B cell (primary cell): ENCODE results near the gene ING4. TPM values are rescaled to one million over a fixed set of nuclear protein-coding genes. Genes with fewer than 3 reads are reported as not detected.

Experiments
- ATAC-seq: fragments of 200-7000 bp; cut with Tn5 transposase; one replicate; pipeline ENCODE4 v1.10.0; 2021; ENCODE audit warnings: low read depth, mild to moderate bottlenecking, moderate number of reproducible peaks, moderate library complexity
- CTCF ChIA-PET: fragments of 350-600 bp; sonication (Branson Sonifier 250); formaldehyde crosslinking; loops from one replicate; lab custom pipeline; 2021; ENCODE audit warnings: antibody characterized with exemption, inconsistent platforms; lab: Charles Lee
- POLR2A ChIA-PET: fragments of 350-600 bp; sonication (Branson Sonifier 250); formaldehyde crosslinking; loops from one replicate; lab custom pipeline; 2021; ENCODE audit warnings: antibody characterized with exemption; lab: Charles Lee
- DNase-seq: peaks from one replicate; pipeline ENCODE4 v3.0.0; 2013
- H2AFZ ChIP-seq: 2 replicates; pipeline ENCODE4 v1.6.1; 2012; ENCODE audit warnings: mild to moderate bottlenecking, low read depth, low read length; ENCODE audit not compliant: insufficient read depth, poor library complexity, severe bottlenecking
- H3K27ac ChIP-seq, 2 donors: 1 replicate in 1 of 2; 2 replicates in 1 of 2; pipeline ENCODE4 v1.5.1; 2012 to 2013; ENCODE audit warnings: low read length in 2 of 2, mild to moderate bottlenecking in 2 of 2, moderate library complexity in 1 of 2
- H3K27me3 ChIP-seq, 4 experiments: fragments of 200-600 bp in 1 of 4; sonication (generic) in 1 of 4; replicated peaks in 1 of 4; 1 replicate in 2 of 4; 2 replicates in 2 of 4; pipeline versions ENCODE4 v1.6.1 to v1.7.0; 2013 to 2016; ENCODE audit warnings: low read length in 3 of 4, mild to moderate bottlenecking in 2 of 4, mixed read lengths in 1 of 4, moderate library complexity in 1 of 4; ENCODE audit not compliant: insufficient read depth in 4 of 4, control insufficient read depth in 3 of 4; ENCODE audit errors: control extremely low read depth in 1 of 4
- H3K36me3 ChIP-seq, 2 experiments: replicated peaks in 1 of 2; 1 replicate in 1 of 2; 2 replicates in 1 of 2; pipeline versions ENCODE4 v1.6.1 to v1.7.1; 2013; ENCODE audit warnings: low read length in 1 of 2; ENCODE audit not compliant: insufficient read depth in 2 of 2, control insufficient read depth in 1 of 2; ENCODE audit errors: control extremely low read depth in 1 of 2, extremely low read depth in 1 of 2
- H3K4me1 ChIP-seq, 2 donors: fragments of 200-600 bp in 1 of 2; sonication (generic) in 1 of 2; 1 replicate in 1 of 2; 2 replicates in 1 of 2; pipeline versions ENCODE4 v1.5.1 to v1.6.1; 2013 to 2017; ENCODE audit warnings: low read length in 2 of 2; ENCODE audit not compliant: control insufficient read depth in 2 of 2, insufficient read depth in 2 of 2
- H3K4me2 ChIP-seq: replicated peaks from 2 replicates; pipeline ENCODE3; 2012; ENCODE audit warnings: mild to moderate bottlenecking, low read depth, low read length; ENCODE audit not compliant: poor library complexity, severe bottlenecking
- H3K4me3 ChIP-seq, 5 experiments: fragments of 200-600 bp in 1 of 5; sonication (generic) in 1 of 5; 1 replicate in 3 of 5; 2 replicates in 2 of 5; pipeline versions ENCODE4 v1.5.1 to v1.7.0; 2011 to 2016; ENCODE audit warnings: low read length in 4 of 5, mild to moderate bottlenecking in 4 of 5, low read depth in 2 of 5, control low read depth in 1 of 5, moderate library complexity in 1 of 5; ENCODE audit not compliant: insufficient read depth in 1 of 5; ENCODE audit errors: control extremely low read depth in 1 of 5, extremely low read depth in 1 of 5
- H3K79me2 ChIP-seq: fragments of 200-600 bp; sonication (generic); one replicate; pipeline ENCODE4 v1.6.0; 2016; ENCODE audit warnings: low read length; ENCODE audit not compliant: control insufficient read depth, insufficient read depth
- H3K9ac ChIP-seq: fragments of 200-600 bp; sonication (generic); 2 replicates; pipeline ENCODE4 v1.6.1; 2017; ENCODE audit warnings: mild to moderate bottlenecking, low read length, moderate library complexity
- H3K9me3 ChIP-seq, 3 donors: one replicate each; pipeline versions ENCODE4 v1.6.1 to v1.7.1; 2013; ENCODE audit warnings: low read length in 2 of 3; ENCODE audit not compliant: control insufficient read depth in 2 of 3, insufficient read depth in 1 of 3; ENCODE audit errors: control extremely low read depth in 1 of 3
- H4K20me1 ChIP-seq: 2 replicates; pipeline ENCODE4 v1.6.0; 2012; ENCODE audit warnings: mild to moderate bottlenecking, low read length; ENCODE audit not compliant: insufficient read depth, control insufficient read depth, poor library complexity, severe bottlenecking
- H3K27ac Mint-ChIP-seq: one replicate; pipeline ENCODE4 v1.8.0; 2021; ENCODE audit warnings: mixed read lengths
- H3K27me3 Mint-ChIP-seq: one replicate; pipeline ENCODE4 v1.8.0; 2021; ENCODE audit warnings: mixed read lengths
- H3K4me1 Mint-ChIP-seq: one replicate; pipeline ENCODE4 v1.8.0; 2021; ENCODE audit warnings: mixed read lengths
- H3K4me3 Mint-ChIP-seq: one replicate; pipeline ENCODE4 v1.8.0; 2021; ENCODE audit warnings: mixed read lengths
- H3K9me3 Mint-ChIP-seq: one replicate; pipeline ENCODE4 v1.8.0; 2022; ENCODE audit warnings: mixed read lengths; ENCODE audit not compliant: insufficient read depth
- CTCF ChIP-seq: fragments of 200-600 bp; IDR thresholded peaks from one replicate; pipeline ENCODE4 v1.8.0; 2022; ENCODE audit warnings: antibody characterized with exemption, mild to moderate bottlenecking
- EZH2 ChIP-seq: IDR thresholded peaks from 2 replicates; pipeline ENCODE4 v1.6.1; 2012; ENCODE audit warnings: borderline replicate concordance, low read depth, mild to moderate bottlenecking, moderate library complexity, low read length; ENCODE audit not compliant: insufficient read depth, poor library complexity, severe bottlenecking
- WGBS: methylation state at CpG from one replicate; pipeline ENCODE4 v1.1.5; 2013; ENCODE audit warnings: missing lambda C conversion rate; ENCODE audit not compliant: insufficient coverage; 5-methylcytosine and 5-hydroxymethylcytosine counted together
- intact Hi-C: fragments of 100-400 bp; cut with micrococcal nuclease; formaldehyde crosslinking; loops from one replicate; pipeline ENCODE4 v1.10.0; 2022
- polyA plus RNA-seq: library from polyadenylated mRNA; depleted of rRNA; stranded (reverse); fragments of >200 nt; gene quantifications from 2 replicates; pipeline ENCODE4 v1.2.3, GENCODE V29; 2012
- total RNA-seq, 2 donors: library from RNA; stranded (reverse); fragments of 120-200 nt in 1 of 2; gene quantifications; 1 replicate in 1 of 2; 2 replicates in 1 of 2; pipeline versions ENCODE4 v1.2.3 to v1.2.4, GENCODE V29; 2013 to 2022

The ING4 gene
- total and polyA plus RNA-seq, 2 donors (not counting 1 experiment from before 2014, with no cell fraction given) = 81.1 to 110 TPM

DNA sequence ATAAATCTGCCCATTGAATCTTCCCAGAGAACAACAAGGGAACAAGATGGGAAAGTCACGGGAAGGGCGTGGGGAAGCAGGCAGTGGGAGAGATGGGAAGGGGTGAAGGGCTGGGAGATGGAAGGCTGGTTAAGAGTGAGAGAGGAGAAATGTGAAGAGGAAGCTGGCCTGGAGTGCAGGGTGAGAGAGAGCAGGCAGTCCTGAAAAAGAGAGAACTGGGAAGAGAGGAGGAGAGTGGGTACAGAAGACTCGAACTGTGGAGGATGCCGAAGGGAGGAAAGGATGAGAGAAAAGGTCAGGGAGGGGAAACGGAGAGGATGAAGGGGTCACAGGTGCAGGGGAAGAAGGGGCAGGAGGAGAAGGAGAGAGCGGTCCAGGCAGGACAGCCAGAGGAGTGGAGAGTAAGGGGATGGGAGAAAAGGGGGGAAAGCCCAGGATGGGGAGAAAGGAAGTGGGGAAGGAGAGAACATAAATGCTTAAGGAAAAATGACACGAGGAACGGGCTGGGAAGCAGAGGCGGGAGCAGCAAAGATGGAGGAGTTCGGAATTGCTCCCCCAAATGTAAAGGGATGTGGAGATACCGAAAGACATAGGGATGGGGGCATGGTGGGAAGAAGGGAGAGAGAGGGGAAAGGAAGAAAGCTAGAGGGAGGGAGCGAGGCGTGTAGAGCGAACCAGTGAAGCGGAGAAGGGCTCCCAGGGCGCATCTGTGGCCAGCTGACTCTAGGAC lies 36.5 kb upstream of the ING4 start:
- peaks cover 51 to 55% of the 10 kb centered on the region in 2 donors for H3K4me1 ChIP-seq
- H3K27ac Mint-ChIP-seq = peak overlapping the region; percentile 1
- H4K20me1 ChIP-seq = no peaks in the 10 kb centered on the region
- H3K4me2 ChIP-seq = peak overlapping the region; percentile 99
- WGBS = 40% methylated on average over 14 of the region's 16 CpGs
- H3K36me3 ChIP-seq = no peaks in the 10 kb centered on the region
- no peaks in the 10 kb centered on the region for H3K79me2 ChIP-seq
- peaks cover 25% of the 10 kb centered on the region for H3K27me3 Mint-ChIP-seq
- peaks cover 0 to 3% (median 0%) of the 10 kb centered on the region in 3 donors for H3K9me3 ChIP-seq
- peak overlapping the region in 4 of 5 experiments; percentile 32 to 65 (median 57) for H3K4me3 ChIP-seq
- H3K9ac ChIP-seq = peak overlapping the region; percentile 63
- ATAC-seq (no peak), DNase-seq (no peak)
- peaks cover 4 to 33% (median 26%) of the 10 kb centered on the region in 4 experiments for H3K27me3 ChIP-seq
- POLR2A ChIA-PET = interaction anchor here (0.8 to 1.0 kb wide), 2 partner anchors 24 to 54 kb away, joined by 3 to 5 read pairs; partner anchors contain the start of genes COPS7A and MLF2
- H3K4me3 Mint-ChIP-seq = peak overlapping the region; percentile 58
- peaks cover 58% of the 10 kb centered on the region for H3K4me1 Mint-ChIP-seq
- TF ChIP-seq EZH2 = no peak
- TF ChIP-seq CTCF = no peak
- no peaks in the 10 kb centered on the region for H3K9me3 Mint-ChIP-seq
- CTCF ChIA-PET = interaction anchor here (0.6 to 2.5 kb wide), 8 partner anchors 10 to 412 kb away, joined by 3 to 7 read pairs (median 4); partner anchors contain the start of gene ZNF384
- intact Hi-C loops = no loop called here
- H3K27ac ChIP-seq = no peak overlapping the region
- H2AFZ ChIP-seq = peak overlapping the region; percentile 82
